Measurements from ENCODE around the gene CARMIL1. TPM values are rescaled to one million over a fixed set of nuclear protein-coding genes. Genes with fewer than 3 reads are reported as not detected.

Gene CARMIL1
- total RNA-seq, 2 experiments from 2014 or later: 6.0 to 6.8 TPM

DNA sequence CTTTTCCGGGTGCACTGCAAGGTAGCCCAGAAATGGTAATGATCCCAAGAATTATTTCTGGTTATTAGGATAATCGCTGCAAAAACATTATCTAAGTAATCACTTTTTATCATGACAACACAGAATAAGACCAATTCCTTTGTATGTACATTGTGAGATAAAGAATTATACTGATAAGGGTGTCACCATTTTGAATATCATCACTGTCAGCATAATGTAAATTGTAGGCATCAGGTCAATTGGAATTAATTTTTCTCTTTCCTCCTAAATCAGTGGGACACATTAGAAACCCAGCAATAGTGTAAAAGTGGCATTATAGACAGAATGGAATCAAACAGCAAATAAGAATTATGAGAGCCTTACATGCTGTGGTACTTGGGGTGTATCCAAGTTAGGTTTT, 189.7 kb downstream of the CARMIL1 start:
- no peak for ATAC-seq (ENCODE audit: low read depth)
- H3K27me3 Mint-ChIP-seq: no peaks in the 10 kb centered on the region
- H3K4me1 Mint-ChIP-seq: peaks cover 1% of the 10 kb centered on the region

DNA sequence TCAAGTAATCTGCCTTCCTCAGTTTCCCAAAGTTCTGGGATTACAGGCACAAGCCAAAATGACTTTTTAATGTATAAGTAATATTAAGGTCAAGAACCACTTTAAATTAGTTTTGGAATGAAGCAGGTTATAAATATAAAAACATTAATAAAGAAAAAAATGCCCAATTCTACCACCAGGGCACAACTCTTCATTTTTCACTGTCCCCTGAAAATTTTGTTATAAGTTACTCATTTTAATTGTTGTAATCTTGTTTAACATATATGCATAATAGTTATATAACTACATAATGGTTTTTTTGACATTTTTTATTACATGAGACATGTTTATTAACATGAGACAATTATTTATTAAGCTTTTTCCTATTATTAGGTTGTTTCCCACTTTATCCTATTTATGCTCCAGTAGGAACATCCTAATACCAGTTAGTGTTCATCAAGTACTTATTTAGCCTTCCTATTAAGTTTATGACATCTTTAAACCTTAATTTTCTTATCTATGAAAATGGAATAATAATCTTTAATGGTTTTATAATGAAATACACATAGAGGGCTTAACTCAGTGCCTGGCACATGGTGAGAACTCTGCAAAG, 190.7 kb downstream of the CARMIL1 start:
- POLR2A ChIA-PET: no interaction called here
- no peak for DNase-seq
- no peak overlapping the region for H3K4me3 Mint-ChIP-seq
- H3K9me3 Mint-ChIP-seq: no peaks in the 10 kb centered on the region
- H3K4me1 Mint-ChIP-seq: peaks cover 1% of the 10 kb centered on the region
- H3K27ac Mint-ChIP-seq: no peak overlapping the region
- no peaks in the 10 kb centered on the region for H3K27me3 Mint-ChIP-seq
- peaks cover 12% of the 10 kb centered on the region for H3K36me3 Mint-ChIP-seq
- ATAC-seq (ENCODE audit: low read depth): no peak

More for the DNA sequence above, 189.7 kb downstream of the CARMIL1 start:
- DNase-seq: no peak
- POLR2A ChIA-PET: no interaction called here
- Mint-ChIP-seq H3K36me3 (peaks cover 7% of the 10 kb centered on the region), H3K4me3 (no peak overlapping the region), H3K9me3 (no peaks in the 10 kb centered on the region), H3K27ac (no peak overlapping the region)

DNA sequence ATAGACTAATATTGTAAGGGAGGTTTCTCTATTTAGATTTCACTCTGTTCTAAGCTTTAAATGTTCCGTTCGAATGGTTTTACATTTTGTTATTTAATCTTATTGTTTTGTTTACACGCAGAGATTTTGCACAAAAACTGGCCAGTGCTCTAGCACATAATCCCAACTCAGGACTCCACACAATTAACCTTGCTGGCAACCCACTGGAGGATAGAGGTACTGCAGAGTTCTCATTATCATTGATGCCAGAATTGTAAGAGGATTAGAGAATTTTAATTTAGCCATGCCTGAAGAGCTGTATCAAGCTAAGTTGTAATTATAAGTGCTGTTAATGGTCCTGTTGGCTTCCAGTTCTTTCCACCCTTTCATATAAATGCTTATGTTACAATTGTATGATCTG, 193.1 kb downstream of the CARMIL1 start:
- H3K4me1 Mint-ChIP-seq: no peaks in the 10 kb centered on the region
- H3K36me3 Mint-ChIP-seq: peaks cover 9% of the 10 kb centered on the region
- no peaks in the 10 kb centered on the region for H3K9me3 Mint-ChIP-seq
- no peaks in the 10 kb centered on the region for H3K27me3 Mint-ChIP-seq
- H3K4me3 Mint-ChIP-seq: no peak overlapping the region
- DNase-seq (no peak), ATAC-seq (ENCODE audit: low read depth) (no peak)
- POLR2A ChIA-PET: no interaction called here
- no peak overlapping the region for H3K27ac Mint-ChIP-seq

DNA sequence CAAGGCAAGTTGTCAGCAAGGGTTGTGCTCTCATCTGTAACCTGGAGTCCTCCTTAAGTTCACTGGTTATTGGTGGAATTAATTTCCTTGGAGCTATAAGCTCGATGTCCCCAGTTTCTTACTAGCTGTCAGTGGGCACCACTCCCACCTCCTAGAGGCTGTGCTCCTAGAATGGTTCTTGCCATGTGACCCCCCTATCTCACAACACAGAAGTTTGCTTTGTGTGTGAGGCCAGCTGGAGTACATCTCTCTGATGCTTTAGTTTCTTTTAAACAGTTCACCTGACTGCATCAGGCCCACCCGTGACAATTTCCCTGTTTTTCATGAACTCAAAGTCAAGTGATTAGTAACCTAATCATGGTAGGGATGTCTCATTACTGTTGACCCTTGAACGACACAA, 193.7 kb downstream of the CARMIL1 start:
- POLR2A ChIA-PET: no interaction called here
- Mint-ChIP-seq H3K27ac (no peak overlapping the region), H3K4me1 (no peaks in the 10 kb centered on the region), H3K27me3 (no peaks in the 10 kb centered on the region), H3K36me3 (peaks cover 9% of the 10 kb centered on the region), H3K4me3 (no peak overlapping the region), H3K9me3 (no peaks in the 10 kb centered on the region)
- DNase-seq (no peak), ATAC-seq (ENCODE audit: low read depth) (no peak)

DNA sequence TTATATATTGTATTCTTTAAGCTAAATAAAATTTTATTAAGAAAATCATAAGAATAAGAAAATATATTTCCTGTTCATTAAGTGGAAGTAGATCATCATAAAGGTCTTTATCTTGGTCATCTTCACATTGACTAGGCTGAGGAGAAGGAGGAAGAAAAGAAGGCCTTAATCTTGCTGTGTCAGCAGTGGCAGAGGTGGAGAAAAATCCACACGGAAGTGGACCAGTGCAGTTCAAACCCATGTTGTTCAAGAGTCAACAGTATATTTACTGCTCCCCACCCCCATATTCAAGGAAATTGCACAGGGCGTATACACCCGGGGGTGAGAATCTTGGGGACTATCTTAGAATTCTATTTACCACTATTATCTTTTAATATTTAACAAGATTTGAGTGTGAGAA, 194.3 kb downstream of the CARMIL1 start:
- POLR2A ChIA-PET: no interaction called here
- H3K9me3 Mint-ChIP-seq: no peaks in the 10 kb centered on the region
- no peak for ATAC-seq (ENCODE audit: low read depth)
- no peak overlapping the region for H3K27ac Mint-ChIP-seq
- no peaks in the 10 kb centered on the region for H3K4me1 Mint-ChIP-seq
- H3K36me3 Mint-ChIP-seq: peaks cover 9% of the 10 kb centered on the region
- no peak for DNase-seq
- H3K27me3 Mint-ChIP-seq: no peaks in the 10 kb centered on the region
- no peak overlapping the region for H3K4me3 Mint-ChIP-seq

DNA sequence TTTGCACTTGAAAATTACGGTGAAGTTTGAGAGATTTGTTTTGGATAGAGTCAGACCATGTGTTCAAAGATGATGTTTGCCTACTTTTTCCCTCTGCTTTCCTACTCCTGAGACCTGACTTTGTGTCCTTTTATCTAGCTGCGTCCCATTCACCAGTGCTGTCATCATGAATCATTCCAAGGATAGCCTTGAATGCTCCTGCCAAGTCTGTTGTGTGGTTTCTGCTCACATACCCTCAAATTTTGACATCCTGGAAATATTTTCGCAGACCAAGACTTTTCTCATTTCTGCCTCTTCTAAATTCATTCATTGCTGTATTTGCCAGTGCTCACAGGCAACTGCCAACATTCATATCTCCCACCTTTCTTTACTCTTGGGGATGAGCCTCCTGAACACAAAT, 197.0 kb downstream of the CARMIL1 start:
- POLR2A ChIA-PET: no interaction called here

DNA sequence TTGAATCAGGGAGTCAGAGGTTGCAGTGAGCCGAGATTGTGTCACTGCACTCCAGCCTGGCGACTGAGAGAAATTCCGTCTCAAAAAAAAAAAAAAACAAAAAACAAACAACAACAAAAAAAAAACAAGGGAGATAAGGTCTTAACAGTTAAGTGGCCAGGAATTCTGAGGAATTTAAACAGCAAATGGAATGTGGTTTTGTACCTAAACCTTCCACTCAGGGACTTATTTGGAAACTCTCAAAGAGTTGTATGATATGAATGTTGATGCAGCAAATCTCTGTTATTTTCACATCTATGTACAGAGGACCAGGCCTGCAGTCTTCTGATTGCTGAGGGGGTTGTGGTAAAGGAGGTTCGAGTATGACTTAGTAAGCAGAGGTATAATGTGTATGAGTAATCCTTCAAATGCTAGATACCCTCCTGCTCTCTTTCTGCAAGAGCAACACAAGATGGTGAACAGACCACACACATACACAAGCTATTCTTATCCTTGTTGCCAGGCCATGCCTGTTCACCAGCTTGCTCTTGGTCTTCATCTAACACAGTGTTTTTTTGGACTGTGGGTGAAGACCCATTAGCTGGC, 197.9 kb downstream of the CARMIL1 start:
- no peaks in the 10 kb centered on the region for H3K9me3 Mint-ChIP-seq
- H3K36me3 Mint-ChIP-seq: peaks cover 11% of the 10 kb centered on the region
- no peaks in the 10 kb centered on the region for H3K4me1 Mint-ChIP-seq
- DNase-seq: no peak
- POLR2A ChIA-PET: no interaction called here
- H3K4me3 Mint-ChIP-seq: no peak overlapping the region
- no peak for ATAC-seq (ENCODE audit: low read depth)
- no peak overlapping the region for H3K27ac Mint-ChIP-seq
- no peaks in the 10 kb centered on the region for H3K27me3 Mint-ChIP-seq

More for the DNA sequence above, 197.0 kb downstream of the CARMIL1 start:
- Mint-ChIP-seq H3K4me3 (no peak overlapping the region), H3K4me1 (no peaks in the 10 kb centered on the region), H3K27me3 (no peaks in the 10 kb centered on the region), H3K27ac (no peak overlapping the region), H3K9me3 (no peaks in the 10 kb centered on the region), H3K36me3 (peaks cover 11% of the 10 kb centered on the region)
- DNase-seq (no peak), ATAC-seq (ENCODE audit: low read depth) (no peak)

DNA sequence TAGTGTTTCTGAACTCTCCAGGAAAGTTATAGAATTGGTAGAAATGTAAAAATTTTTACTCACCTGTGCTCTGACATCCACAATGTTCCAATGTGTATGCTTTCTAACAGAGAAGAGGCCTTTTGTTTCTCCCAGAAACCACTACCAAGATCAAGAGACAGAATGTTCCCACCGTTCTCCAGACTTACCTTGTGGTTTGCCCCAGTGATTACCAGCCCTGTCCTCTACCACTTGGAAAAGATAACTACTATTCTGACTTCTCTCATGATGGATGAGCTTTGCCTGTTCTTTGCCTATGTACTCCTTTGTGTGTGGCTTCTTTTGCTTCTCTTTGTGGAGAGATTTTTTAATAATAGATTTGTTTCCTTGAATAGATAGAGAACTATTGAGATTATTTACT, 199.8 kb downstream of the CARMIL1 start:
- DNase-seq: no peak
- Mint-ChIP-seq H3K9me3 (no peaks in the 10 kb centered on the region), H3K36me3 (peaks cover 12% of the 10 kb centered on the region), H3K27me3 (no peaks in the 10 kb centered on the region), H3K4me3 (no peak overlapping the region), H3K4me1 (no peaks in the 10 kb centered on the region), H3K27ac (no peak overlapping the region)
- no peak for ATAC-seq (ENCODE audit: low read depth)
- POLR2A ChIA-PET: no interaction called here

DNA sequence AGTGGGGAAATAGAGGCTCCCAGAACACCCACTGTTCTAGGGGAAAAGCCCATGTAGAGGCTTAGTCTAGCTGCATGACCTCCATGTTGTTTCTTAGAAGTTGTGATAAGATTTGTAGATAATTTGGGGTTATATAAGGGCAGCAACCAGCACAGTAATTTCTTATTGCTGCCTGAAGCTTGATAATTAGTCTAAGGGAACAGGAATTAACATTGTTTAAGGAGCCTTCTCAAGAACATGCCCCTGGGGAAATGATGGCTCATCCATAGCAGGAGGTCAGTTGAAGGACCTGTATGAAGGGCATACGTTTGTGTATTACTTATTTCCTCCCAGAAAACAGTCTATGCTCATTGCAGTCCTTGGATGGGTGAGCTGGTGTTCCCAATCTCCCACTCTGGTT, 202.1 kb downstream of the CARMIL1 start:
- no peak for DNase-seq
- ATAC-seq (ENCODE audit: low read depth): no peak
- Mint-ChIP-seq H3K36me3 (peaks cover 4% of the 10 kb centered on the region), H3K4me3 (no peak overlapping the region), H3K27ac (no peak overlapping the region), H3K4me1 (no peaks in the 10 kb centered on the region), H3K27me3 (no peaks in the 10 kb centered on the region), H3K9me3 (no peaks in the 10 kb centered on the region)
- POLR2A ChIA-PET: no interaction called here

DNA sequence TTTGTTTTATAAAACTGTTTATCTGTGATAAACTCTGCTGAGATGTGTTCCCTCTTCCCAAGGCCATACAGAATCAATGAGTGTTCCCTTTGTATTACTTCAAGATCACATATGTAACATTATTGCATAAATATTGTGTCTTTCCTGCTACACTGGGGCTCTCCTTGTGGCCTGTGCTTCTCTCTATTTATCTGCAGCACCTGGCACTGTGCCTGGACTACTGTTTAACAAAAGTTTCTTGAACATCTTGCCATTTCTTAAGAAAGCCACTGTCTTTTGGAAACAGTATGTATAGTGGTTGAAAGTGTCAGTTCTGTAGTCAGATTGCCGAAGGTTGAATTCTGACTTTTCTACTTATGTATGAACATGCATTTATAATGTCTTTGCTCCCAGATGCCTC, 203.8 kb downstream of the CARMIL1 start:
- Mint-ChIP-seq H3K4me3 (no peak overlapping the region), H3K36me3 (peaks cover 4% of the 10 kb centered on the region), H3K27me3 (no peaks in the 10 kb centered on the region), H3K9me3 (no peaks in the 10 kb centered on the region), H3K27ac (no peak overlapping the region), H3K4me1 (no peaks in the 10 kb centered on the region)
- POLR2A ChIA-PET: interaction anchor here (0.6 kb wide), 1 partner anchor 49 kb away, joined by 4 read pairs; no protein-coding TSS in a partner anchor
- DNase-seq (no peak), ATAC-seq (ENCODE audit: low read depth) (no peak)

DNA sequence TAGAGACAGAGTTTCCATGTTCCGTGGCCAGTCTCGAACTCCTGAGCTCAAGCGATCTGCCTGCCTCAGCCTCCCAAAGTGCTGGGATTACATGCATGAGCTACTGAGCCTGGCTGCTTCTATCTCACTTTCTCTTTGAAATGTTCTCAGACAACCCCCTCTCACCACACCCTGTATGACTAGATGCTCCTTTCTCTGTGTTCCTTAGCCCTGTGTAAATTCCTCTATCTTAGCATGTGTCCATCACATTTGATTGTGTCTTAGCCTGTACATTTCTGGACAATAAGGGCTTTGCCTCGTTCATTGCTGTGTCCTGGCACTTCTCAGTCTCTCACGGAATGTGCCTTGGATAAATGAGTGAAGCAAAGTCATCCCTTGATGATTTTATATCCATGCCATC, 204.8 kb downstream of the CARMIL1 start:
- DNase-seq (no peak), ATAC-seq (ENCODE audit: low read depth) (no peak)
- Mint-ChIP-seq H3K4me3 (no peak overlapping the region), H3K9me3 (no peaks in the 10 kb centered on the region), H3K4me1 (no peaks in the 10 kb centered on the region), H3K36me3 (peaks cover 4% of the 10 kb centered on the region), H3K27me3 (no peaks in the 10 kb centered on the region), H3K27ac (no peak overlapping the region)
- POLR2A ChIA-PET: no interaction called here

DNA sequence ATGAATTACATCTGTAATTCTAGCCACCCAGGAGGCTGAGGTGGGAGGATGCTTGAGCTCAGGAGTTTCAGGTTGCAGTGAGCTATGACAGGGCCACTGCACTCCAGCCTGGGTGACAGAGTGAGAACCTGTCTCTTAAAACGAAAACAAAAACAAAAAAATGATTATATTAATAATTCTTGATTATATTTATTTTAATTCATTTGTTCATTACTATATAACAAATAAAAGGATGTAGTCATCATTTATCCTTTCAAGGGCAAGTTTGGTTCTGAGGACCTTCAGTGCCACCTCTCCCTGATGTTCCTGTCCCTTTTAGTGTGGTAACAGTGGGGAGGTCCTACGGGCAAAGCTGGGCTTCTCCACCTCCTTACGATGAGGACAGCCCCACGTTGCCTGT, 205.7 kb downstream of the CARMIL1 start:
- Mint-ChIP-seq H3K36me3 (peaks cover 4% of the 10 kb centered on the region), H3K4me3 (no peak overlapping the region), H3K9me3 (no peaks in the 10 kb centered on the region), H3K27me3 (no peaks in the 10 kb centered on the region), H3K27ac (no peak overlapping the region), H3K4me1 (peaks cover 2% of the 10 kb centered on the region)
- ATAC-seq (ENCODE audit: low read depth): no peak
- POLR2A ChIA-PET: no interaction called here
- no peak for DNase-seq

DNA sequence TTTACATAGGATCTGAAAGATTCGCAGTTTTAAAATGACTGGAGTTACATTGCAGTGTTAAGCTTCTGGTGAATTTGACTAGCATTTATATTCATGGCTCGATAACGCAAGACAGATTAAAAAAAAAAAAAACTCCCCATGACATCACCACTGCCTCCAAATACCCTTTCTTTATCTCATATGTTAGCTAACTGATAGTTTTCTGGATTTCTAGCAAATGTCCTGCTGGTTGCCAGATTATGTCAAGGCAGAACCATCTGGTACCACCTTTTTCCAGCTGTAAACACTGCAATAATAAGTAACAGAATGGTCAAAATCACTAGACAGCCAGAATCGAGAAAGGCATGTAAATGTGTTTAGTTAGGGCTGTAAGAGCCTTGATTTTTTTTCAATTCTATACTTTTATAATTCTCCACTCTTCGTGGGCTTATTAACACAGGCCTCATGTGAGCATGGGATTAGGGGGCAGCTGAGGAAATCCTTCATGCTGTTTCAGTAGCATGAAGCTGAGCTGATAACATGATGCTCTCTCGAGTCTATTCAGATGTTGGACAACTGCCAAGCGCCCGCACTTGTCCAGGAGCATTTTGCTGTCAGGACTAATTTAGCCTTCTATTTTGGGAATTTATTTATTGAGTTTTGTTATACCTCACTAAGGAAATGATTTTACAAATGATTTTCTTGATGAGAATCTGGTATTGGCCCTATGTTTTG, 206.8 kb downstream of the CARMIL1 start:
- no peak overlapping the region for H3K4me3 Mint-ChIP-seq
- no peak for DNase-seq
- no peak for ATAC-seq (ENCODE audit: low read depth)
- peaks cover 1% of the 10 kb centered on the region for H3K36me3 Mint-ChIP-seq
- no peaks in the 10 kb centered on the region for H3K9me3 Mint-ChIP-seq
- no peak overlapping the region for H3K27ac Mint-ChIP-seq
- POLR2A ChIA-PET: no interaction called here
- H3K4me1 Mint-ChIP-seq: peaks cover 4% of the 10 kb centered on the region
- H3K27me3 Mint-ChIP-seq: no peaks in the 10 kb centered on the region

DNA sequence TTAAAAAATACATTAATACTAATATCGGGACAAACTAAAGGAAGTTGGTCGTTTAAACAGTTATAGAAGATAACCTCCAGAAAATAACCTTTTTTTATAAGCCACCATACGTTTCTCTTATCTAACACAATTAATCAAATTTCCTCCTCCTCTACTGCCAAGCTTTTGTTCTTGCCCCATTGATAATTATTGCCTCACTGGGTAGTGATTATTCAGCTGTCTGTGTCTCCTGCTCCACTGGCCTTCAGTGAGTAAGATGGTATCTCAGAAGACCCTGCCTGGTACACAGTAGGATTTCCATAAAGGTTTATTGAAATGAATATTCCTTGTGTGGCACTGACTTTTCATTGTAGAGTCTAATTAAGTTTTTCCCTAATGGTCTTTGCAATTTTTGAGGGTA, 207.4 kb downstream of the CARMIL1 start:
- POLR2A ChIA-PET: no interaction called here
- Mint-ChIP-seq H3K4me3 (no peak overlapping the region), H3K27ac (no peak overlapping the region), H3K4me1 (peaks cover 4% of the 10 kb centered on the region), H3K27me3 (no peaks in the 10 kb centered on the region), H3K9me3 (no peaks in the 10 kb centered on the region), H3K36me3 (peaks cover 1% of the 10 kb centered on the region)
- ATAC-seq (ENCODE audit: low read depth): no peak
- no peak for DNase-seq
